CD14-positive monocyte (primary cell): ENCODE data around the gene COQ7. TPM values are rescaled to one million over a fixed set of nuclear protein-coding genes. Genes with fewer than 3 reads are reported as not detected.

Source experiments
- DNase-seq, 3 donors: peaks; one replicate each; pipeline ENCODE4 v3.0.0-alpha.2; 2011 to 2022
- H2AFZ ChIP-seq: 2 replicates; pipeline ENCODE4 v1.6.0; 2012; ENCODE audit warnings: mild to moderate bottlenecking, low read depth, low read length, inconsistent platforms; ENCODE audit not compliant: insufficient read depth, poor library complexity, severe bottlenecking
- H3K27ac ChIP-seq, 2 donors: 1 replicate in 1 of 2; 2 replicates in 1 of 2; pipeline ENCODE4 v1.5.1; 2012 to 2013; ENCODE audit warnings: low read length in 2 of 2, control low read depth in 1 of 2, inconsistent platforms in 1 of 2, low read depth in 1 of 2, mild to moderate bottlenecking in 1 of 2
- H3K27me3 ChIP-seq, 2 donors: one replicate each; pipeline versions ENCODE4 v1.6.0 to v1.6.1; 2011 to 2013; ENCODE audit warnings: low read length in 2 of 2; ENCODE audit not compliant: control insufficient read depth in 2 of 2, insufficient read depth in 2 of 2
- H3K36me3 ChIP-seq, 2 donors: replicated peaks in 1 of 2; 1 replicate in 1 of 2; 2 replicates in 1 of 2; pipeline versions ENCODE4 v1.5.1 to v1.6.1; 2012 to 2013; ENCODE audit warnings: low read length in 2 of 2, control low read depth in 1 of 2, inconsistent platforms in 1 of 2, mild to moderate bottlenecking in 1 of 2; ENCODE audit not compliant: insufficient read depth in 2 of 2, control insufficient read depth in 1 of 2
- H3K4me1 ChIP-seq, 2 donors: 1 replicate in 1 of 2; 2 replicates in 1 of 2; pipeline versions ENCODE4 v1.5.1 to v1.6.1; 2012 to 2013; ENCODE audit warnings: low read length in 2 of 2, control low read depth in 1 of 2, inconsistent platforms in 1 of 2, mild to moderate bottlenecking in 1 of 2, moderate library complexity in 1 of 2; ENCODE audit not compliant: insufficient read depth in 2 of 2, control insufficient read depth in 1 of 2
- H3K4me2 ChIP-seq: replicated peaks from 2 replicates; pipeline ENCODE3; 2012; ENCODE audit warnings: low read length, moderate library complexity, mild to moderate bottlenecking; ENCODE audit not compliant: poor library complexity, severe bottlenecking; ENCODE audit errors: extremely low read depth
- H3K4me3 ChIP-seq, 3 experiments: fragments of 200-600 bp in 1 of 3; sonication (generic) in 1 of 3; replicated peaks in 1 of 3; 1 replicate in 2 of 3; 2 replicates in 1 of 3; pipeline ENCODE4 v1.5.1; 2011 to 2013; ENCODE audit warnings: low read length in 3 of 3, mild to moderate bottlenecking in 3 of 3, control low read depth in 2 of 3, low read depth in 2 of 3, inconsistent platforms in 1 of 3, moderate library complexity in 1 of 3
- H3K79me2 ChIP-seq: 2 replicates; pipeline ENCODE4 v1.6.0; 2012; ENCODE audit warnings: mild to moderate bottlenecking, control low read depth, inconsistent platforms, low read length, moderate library complexity; ENCODE audit not compliant: insufficient read depth
- H3K9ac ChIP-seq: 2 replicates; pipeline ENCODE4 v1.6.0; 2017; ENCODE audit warnings: low read length, mild to moderate bottlenecking; ENCODE audit not compliant: insufficient read depth, poor library complexity, severe bottlenecking
- H3K9me3 ChIP-seq, 2 donors: replicated peaks in 1 of 2; 1 replicate in 1 of 2; 2 replicates in 1 of 2; pipeline versions ENCODE4 v1.5.1 to v1.6.1; 2012 to 2013; ENCODE audit warnings: low read length in 2 of 2, control low read depth in 1 of 2; ENCODE audit not compliant: control insufficient read depth in 1 of 2, insufficient read depth in 1 of 2
- H4K20me1 ChIP-seq: 2 replicates; pipeline ENCODE4 v1.6.0; 2012; ENCODE audit warnings: mild to moderate bottlenecking, low read length, control low read depth, moderate library complexity; ENCODE audit not compliant: insufficient read depth
- H3K27ac Mint-ChIP-seq, 7 donors: one replicate each; pipeline ENCODE4 v1.8.0; 2020; ENCODE audit warnings: mild to moderate bottlenecking in 7 of 7, mixed read lengths in 7 of 7, moderate library complexity in 6 of 7, inconsistent platforms in 2 of 7
- H3K27me3 Mint-ChIP-seq, 3 donors: one replicate each; pipeline ENCODE4 v1.8.0; 2021 to 2022; ENCODE audit warnings: low read depth in 3 of 3, mild to moderate bottlenecking in 3 of 3, mixed read lengths in 3 of 3, moderate library complexity in 3 of 3, inconsistent platforms in 1 of 3
- H3K36me3 Mint-ChIP-seq, 2 donors: one replicate each; pipeline ENCODE4 v1.8.0; 2020; ENCODE audit warnings: mixed read lengths in 2 of 2, inconsistent platforms in 1 of 2, mild to moderate bottlenecking in 1 of 2
- H3K4me1 Mint-ChIP-seq: one replicate; pipeline ENCODE4 v1.8.0; 2020; ENCODE audit warnings: mild to moderate bottlenecking, mixed read lengths
- H3K4me3 Mint-ChIP-seq, 2 donors: one replicate each; pipeline ENCODE4 v1.8.0; 2020; ENCODE audit warnings: mild to moderate bottlenecking in 2 of 2, mixed read lengths in 2 of 2, moderate library complexity in 1 of 2
- H3K9me3 Mint-ChIP-seq, 7 donors: one replicate each; pipeline ENCODE4 v1.8.0; 2020 to 2022; ENCODE audit warnings: mixed read lengths in 7 of 7, mild to moderate bottlenecking in 6 of 7, moderate library complexity in 6 of 7, inconsistent platforms in 2 of 7
- WGBS: methylation state at CpG from one replicate; pipeline ENCODE4 v1.1.5; 2013; ENCODE audit warnings: missing lambda C conversion rate; ENCODE audit not compliant: insufficient coverage; 5-methylcytosine and 5-hydroxymethylcytosine counted together
- intact Hi-C, 2 donors: fragments of 100-400 bp; cut with micrococcal nuclease; formaldehyde crosslinking; loops; one replicate each; pipeline versions ENCODE4 v1.15.0 to v1.15.1; 2023
- polyA plus RNA-seq, 3 donors: library from polyadenylated mRNA; depleted of rRNA in 1 of 3; unstranded in 2 of 3; stranded (reverse) in 1 of 3; fragments of 300-500 nt in 2 of 3; fragments of >200 nt in 1 of 3; fragmentation: Illumina TruSeq in 2 of 3; gene quantifications; 1 replicate in 2 of 3; 2 replicates in 1 of 3; pipeline ENCODE4 v1.2.3, GENCODE V29; 2012 to 2021
- TF ChIP-seq, protein P1 (sequence below): fragments of 200-600 bp; IDR thresholded peaks from one replicate; pipeline ENCODE4 v1.8.0; 2022; ENCODE audit warnings: antibody characterized with exemption, mild to moderate bottlenecking

Gene COQ7
- polyA plus RNA-seq, 3 donors: 6.5 to 13.3 (median 12.2) TPM

DNA sequence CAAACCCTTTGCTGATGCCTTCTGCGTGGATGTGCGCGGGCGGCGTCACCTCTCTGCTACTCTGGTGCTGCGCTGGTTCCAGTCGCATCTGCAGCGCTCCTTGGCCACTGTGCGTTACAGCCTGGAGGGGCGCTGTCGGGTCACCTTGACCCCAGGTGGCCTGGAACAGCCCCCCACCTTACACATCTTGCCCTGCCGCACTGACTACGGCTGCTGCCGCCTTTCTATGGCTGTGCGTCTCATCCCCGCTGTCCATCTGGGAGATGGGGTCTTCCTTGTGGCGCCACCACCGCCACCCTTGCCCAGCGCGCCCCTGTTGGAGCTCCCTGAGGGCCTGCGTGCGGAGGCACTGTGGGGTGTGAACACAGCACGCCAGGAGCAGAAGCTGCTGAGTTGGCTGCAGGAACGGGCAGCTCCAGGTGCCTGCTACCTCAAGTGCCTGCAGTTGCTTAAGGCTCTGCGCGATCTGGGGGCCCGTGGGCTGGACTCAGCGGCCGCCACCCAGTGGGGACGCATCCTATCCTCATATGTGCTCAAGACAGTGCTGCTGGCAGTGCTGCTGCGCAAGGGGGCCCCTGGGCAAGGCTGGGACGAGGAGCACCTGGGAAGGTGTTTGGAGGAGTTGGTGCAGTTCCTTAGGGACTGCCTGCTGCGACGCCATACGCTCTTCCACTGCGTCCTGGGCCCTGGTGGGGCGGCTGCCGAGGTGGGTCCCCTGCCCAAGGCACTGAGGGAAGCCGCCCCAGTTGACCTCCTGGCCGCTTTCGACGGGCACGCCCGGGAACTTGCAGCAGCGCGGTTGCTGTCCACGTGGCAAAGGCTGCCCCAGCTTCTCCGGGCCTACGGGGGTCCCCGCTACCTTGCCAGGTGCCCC is 48.0 kb downstream of the COQ7 start:
- peaks cover 28% of the 10 kb centered on the region for H4K20me1 ChIP-seq
- Mint-ChIP-seq H3K9me3 (no peaks in the 10 kb centered on the region), H3K4me3 (peak overlapping the region in 1 of 2 donors; percentile 64), H3K27ac (peak overlapping the region in 5 of 7 donors; percentile 46 to 71 (median 70)), H3K27me3 (peaks cover 0 to 2% (median 0%) of the 10 kb centered on the region in 3 donors), H3K36me3 (peaks cover 4 to 11% of the 10 kb centered on the region in 2 donors), H3K4me1 (peaks cover 65% of the 10 kb centered on the region)
- no peaks in the 10 kb centered on the region for H3K27me3 ChIP-seq
- TF ChIP-seq, protein P1, sequence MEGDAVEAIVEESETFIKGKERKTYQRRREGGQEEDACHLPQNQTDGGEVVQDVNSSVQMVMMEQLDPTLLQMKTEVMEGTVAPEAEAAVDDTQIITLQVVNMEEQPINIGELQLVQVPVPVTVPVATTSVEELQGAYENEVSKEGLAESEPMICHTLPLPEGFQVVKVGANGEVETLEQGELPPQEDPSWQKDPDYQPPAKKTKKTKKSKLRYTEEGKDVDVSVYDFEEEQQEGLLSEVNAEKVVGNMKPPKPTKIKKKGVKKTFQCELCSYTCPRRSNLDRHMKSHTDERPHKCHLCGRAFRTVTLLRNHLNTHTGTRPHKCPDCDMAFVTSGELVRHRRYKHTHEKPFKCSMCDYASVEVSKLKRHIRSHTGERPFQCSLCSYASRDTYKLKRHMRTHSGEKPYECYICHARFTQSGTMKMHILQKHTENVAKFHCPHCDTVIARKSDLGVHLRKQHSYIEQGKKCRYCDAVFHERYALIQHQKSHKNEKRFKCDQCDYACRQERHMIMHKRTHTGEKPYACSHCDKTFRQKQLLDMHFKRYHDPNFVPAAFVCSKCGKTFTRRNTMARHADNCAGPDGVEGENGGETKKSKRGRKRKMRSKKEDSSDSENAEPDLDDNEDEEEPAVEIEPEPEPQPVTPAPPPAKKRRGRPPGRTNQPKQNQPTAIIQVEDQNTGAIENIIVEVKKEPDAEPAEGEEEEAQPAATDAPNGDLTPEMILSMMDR: no peak
- no peaks in the 10 kb centered on the region for H3K9me3 ChIP-seq
- no peak for DNase-seq
- peak overlapping the region in 1 of 2 donors; percentile 7 for H3K27ac ChIP-seq
- H3K4me1 ChIP-seq: peaks cover 69 to 73% of the 10 kb centered on the region in 2 donors
- H2AFZ ChIP-seq: no peak overlapping the region
- intact Hi-C loops: no loop called here
- peak overlapping the region; percentile 87 for H3K4me2 ChIP-seq
- peak overlapping the region in 1 of 3 experiments; percentile 81 for H3K4me3 ChIP-seq
- peaks cover 48% of the 10 kb centered on the region for H3K79me2 ChIP-seq
- no peaks in the 10 kb centered on the region for H3K36me3 ChIP-seq
- WGBS: 96% methylated on average over 47 of the region's 50 CpGs
- H3K9ac ChIP-seq: peak overlapping the region; percentile 79

DNA sequence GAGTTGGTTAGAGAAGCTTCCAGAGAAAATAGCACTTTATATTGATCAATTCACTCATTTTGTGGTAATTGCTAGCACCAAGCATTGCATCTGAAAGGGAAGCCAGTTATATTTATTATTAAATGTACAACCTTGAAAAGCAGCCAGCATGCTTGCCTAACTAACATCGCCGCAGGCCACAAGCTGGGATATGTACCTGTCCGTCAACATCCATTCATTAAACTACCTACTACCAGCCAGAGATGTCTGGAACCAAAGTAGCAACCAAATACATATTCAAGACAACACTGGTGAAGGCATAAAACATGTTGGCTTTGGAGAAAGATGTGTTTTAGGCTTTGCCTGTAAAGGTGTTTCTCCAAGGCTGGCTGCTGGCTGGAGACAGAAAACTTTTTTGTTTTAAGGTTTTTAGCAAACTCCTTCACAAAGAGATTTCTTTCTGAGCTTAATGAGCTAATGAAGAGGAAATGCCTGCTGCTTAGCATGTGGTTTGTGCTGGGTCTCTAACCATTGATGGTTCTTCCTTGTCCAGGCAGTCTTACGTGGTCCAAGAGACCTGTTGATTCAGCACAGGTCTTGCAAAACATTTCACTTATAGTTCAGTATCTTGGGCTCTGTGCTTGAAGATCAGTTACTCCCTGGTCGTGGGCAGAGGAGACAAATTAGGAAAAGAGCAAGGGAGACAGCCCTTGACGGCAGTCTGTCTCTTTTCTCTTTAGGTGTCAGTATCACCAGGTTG is 49.5 kb downstream of the COQ7 start:
- peaks cover 59% of the 10 kb centered on the region for H3K79me2 ChIP-seq
- H4K20me1 ChIP-seq: peaks cover 28% of the 10 kb centered on the region
- H3K36me3 Mint-ChIP-seq: peaks cover 14 to 16% of the 10 kb centered on the region in 2 donors
- DNase-seq: peak in 2 of 3 donors; percentile 52 to 64
- peak overlapping the region in 1 of 3 experiments; percentile 81 for H3K4me3 ChIP-seq
- H3K27ac ChIP-seq: peak overlapping the region in 1 of 2 donors; percentile 76
- H3K9ac ChIP-seq: no peak overlapping the region
- TF ChIP-seq, protein P1: no peak
- H3K4me1 ChIP-seq: peaks cover 77 to 79% of the 10 kb centered on the region in 2 donors
- no peaks in the 10 kb centered on the region for H3K27me3 ChIP-seq
- H2AFZ ChIP-seq: no peak overlapping the region
- intact Hi-C loops: no loop called here
- H3K4me2 ChIP-seq: peak overlapping the region; percentile 87
- peaks cover 0 to 1% (median 0%) of the 10 kb centered on the region in 3 donors for H3K27me3 Mint-ChIP-seq
- 0% methylated on average over 1 of the region's 6 CpGs for WGBS
- H3K9me3 Mint-ChIP-seq: no peaks in the 10 kb centered on the region
- H3K27ac Mint-ChIP-seq: peak overlapping the region; percentile 83 to 98 (median 92)
- H3K36me3 ChIP-seq: peaks cover 0 to 9% of the 10 kb centered on the region in 2 donors
- peak overlapping the region; percentile 43 to 73 for H3K4me3 Mint-ChIP-seq
- no peaks in the 10 kb centered on the region for H3K9me3 ChIP-seq
- peaks cover 72% of the 10 kb centered on the region for H3K4me1 Mint-ChIP-seq
